Measurements from ENCODE around the gene EFCAB9. TPM values are rescaled to one million over a fixed set of nuclear protein-coding genes. Genes with fewer than 3 reads are reported as not detected.

EFCAB9 gene
- total RNA-seq, 2 donors from 2014 or later: not detected

DNA sequence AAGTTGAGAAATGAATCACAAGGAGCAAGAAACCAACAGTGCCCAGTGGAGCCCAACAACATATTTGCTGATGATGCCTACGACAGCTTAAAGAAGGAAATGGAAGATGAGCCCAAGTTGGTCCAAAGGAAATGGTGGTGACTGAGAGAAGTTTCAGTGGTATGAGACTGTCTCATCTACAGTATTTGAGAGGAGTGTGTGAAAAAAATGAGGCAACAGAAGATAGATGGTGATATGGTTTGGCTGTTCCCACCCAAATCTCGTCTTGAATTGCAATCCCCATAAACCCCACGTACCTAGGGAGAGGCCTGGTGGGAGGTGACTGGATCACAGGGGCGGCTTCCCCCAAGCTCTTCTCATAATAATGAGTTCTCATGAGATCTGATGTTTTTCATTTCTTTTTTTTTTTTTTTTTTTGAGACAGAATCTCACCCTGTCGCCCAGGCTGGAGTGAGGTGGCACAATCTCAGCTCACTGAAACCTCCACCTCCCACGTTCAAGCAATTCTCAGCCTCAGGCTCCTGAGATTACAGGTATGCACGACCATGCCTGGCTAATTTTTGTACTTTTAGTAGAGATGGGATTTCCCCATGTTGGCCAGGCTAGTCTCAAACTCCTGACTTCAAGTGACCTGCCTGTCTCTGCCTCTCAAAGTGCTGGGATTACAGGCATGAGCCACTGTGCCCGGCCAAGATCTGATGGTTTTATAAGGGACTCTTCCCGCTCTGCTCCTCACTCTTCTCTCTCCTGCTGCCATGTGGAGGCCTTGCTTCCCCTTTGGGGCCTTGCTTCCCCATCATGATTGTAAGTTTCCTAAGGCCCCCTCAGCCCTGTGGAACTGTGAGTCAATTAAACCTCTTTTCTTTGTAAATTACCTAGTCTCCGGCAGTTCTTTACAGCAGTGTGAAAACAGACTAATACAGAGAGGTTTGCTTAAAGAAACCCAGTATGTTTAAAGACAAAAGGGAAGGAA, 30.2 kb downstream of the EFCAB9 start:
- no peaks in the 10 kb centered on the region for H3K9me3 ChIP-seq
- no peak for DNase-seq
- H3K27me3 ChIP-seq: no peaks in the 10 kb centered on the region
- intact Hi-C loops (cut with DNase I): no loop called here
- H3K4me1 ChIP-seq: no peaks in the 10 kb centered on the region
- H3K9ac ChIP-seq (ENCODE audit: low read depth in 2 of 2, low read length in 2 of 2): no peak overlapping the region
- no peak overlapping the region for H3K4me3 ChIP-seq
- TF ChIP-seq, protein P1, sequence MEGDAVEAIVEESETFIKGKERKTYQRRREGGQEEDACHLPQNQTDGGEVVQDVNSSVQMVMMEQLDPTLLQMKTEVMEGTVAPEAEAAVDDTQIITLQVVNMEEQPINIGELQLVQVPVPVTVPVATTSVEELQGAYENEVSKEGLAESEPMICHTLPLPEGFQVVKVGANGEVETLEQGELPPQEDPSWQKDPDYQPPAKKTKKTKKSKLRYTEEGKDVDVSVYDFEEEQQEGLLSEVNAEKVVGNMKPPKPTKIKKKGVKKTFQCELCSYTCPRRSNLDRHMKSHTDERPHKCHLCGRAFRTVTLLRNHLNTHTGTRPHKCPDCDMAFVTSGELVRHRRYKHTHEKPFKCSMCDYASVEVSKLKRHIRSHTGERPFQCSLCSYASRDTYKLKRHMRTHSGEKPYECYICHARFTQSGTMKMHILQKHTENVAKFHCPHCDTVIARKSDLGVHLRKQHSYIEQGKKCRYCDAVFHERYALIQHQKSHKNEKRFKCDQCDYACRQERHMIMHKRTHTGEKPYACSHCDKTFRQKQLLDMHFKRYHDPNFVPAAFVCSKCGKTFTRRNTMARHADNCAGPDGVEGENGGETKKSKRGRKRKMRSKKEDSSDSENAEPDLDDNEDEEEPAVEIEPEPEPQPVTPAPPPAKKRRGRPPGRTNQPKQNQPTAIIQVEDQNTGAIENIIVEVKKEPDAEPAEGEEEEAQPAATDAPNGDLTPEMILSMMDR (IDR thresholded peaks at IDR 0.05): no peak
- H3K36me3 ChIP-seq: no peaks in the 10 kb centered on the region
- H3K27ac ChIP-seq: no peak overlapping the region

GRCh38 chr5:172224996-172225395, 31.0 kb downstream of the EFCAB9 start:
- no peaks in the 10 kb centered on the region for H3K36me3 ChIP-seq
- no peak overlapping the region for H3K9ac ChIP-seq (ENCODE audit: low read depth in 2 of 2, low read length in 2 of 2)
- H3K27me3 ChIP-seq: no peaks in the 10 kb centered on the region
- no peak overlapping the region for H3K27ac ChIP-seq
- TF ChIP-seq, protein P1 (IDR thresholded peaks at IDR 0.05): no peak
- intact Hi-C loops (cut with DNase I): no loop called here
- H3K9me3 ChIP-seq: no peaks in the 10 kb centered on the region
- H3K4me1 ChIP-seq: no peaks in the 10 kb centered on the region
- no peak overlapping the region for H3K4me3 ChIP-seq
- no peak for DNase-seq

- H3K9ac ChIP-seq (ENCODE audit: low read depth in 2 of 2, low read length in 2 of 2): no peak overlapping the region
- H3K4me1 ChIP-seq: no peaks in the 10 kb centered on the region
- H3K27me3 ChIP-seq: no peaks in the 10 kb centered on the region
- no peak overlapping the region for H3K4me3 ChIP-seq
- DNase-seq: no peak
- no peak overlapping the region for H3K27ac ChIP-seq
- TF ChIP-seq, protein P1 (IDR thresholded peaks at IDR 0.05): no peak
- H3K9me3 ChIP-seq: no peaks in the 10 kb centered on the region
- intact Hi-C loops (cut with DNase I): no loop called here
- no peaks in the 10 kb centered on the region for H3K36me3 ChIP-seq
Measured at GRCh38 chr5:172229904-172230303, 35.9 kb downstream of the EFCAB9 start.

GRCh38 chr5:172234031-172234430, 40.1 kb downstream of the EFCAB9 start:
- intact Hi-C loops (cut with DNase I): no loop called here
- TF ChIP-seq, protein P1 (IDR thresholded peaks at IDR 0.05): no peak
- Histone ChIP-seq H3K9ac (ENCODE audit: low read depth in 2 of 2, low read length in 2 of 2) (no peak overlapping the region), H3K36me3 (no peaks in the 10 kb centered on the region), H3K4me3 (no peak overlapping the region), H3K4me1 (no peaks in the 10 kb centered on the region), H3K27ac (peak overlapping the region; percentile 72), H3K9me3 (no peaks in the 10 kb centered on the region), H3K27me3 (no peaks in the 10 kb centered on the region)
- DNase-seq: no peak

- intact Hi-C loops (cut with DNase I): no loop called here
- H3K27ac ChIP-seq: peak overlapping the region; percentile 72
Measured at GRCh38 chr5:172235132-172235780, 41.3 kb downstream of the EFCAB9 start.

More at GRCh38 chr5:172235132-172235780, 41.3 kb downstream of the EFCAB9 start:
- no peaks in the 10 kb centered on the region for H3K9me3 ChIP-seq
- no peaks in the 10 kb centered on the region for H3K36me3 ChIP-seq
- no peak for DNase-seq
- peak overlapping the region in 1 of 2 donors; percentile 63 for H3K9ac ChIP-seq (ENCODE audit: low read depth in 2 of 2, low read length in 2 of 2)
- no peaks in the 10 kb centered on the region for H3K4me1 ChIP-seq
- H3K27me3 ChIP-seq: no peaks in the 10 kb centered on the region
- H3K4me3 ChIP-seq: no peak overlapping the region
- TF ChIP-seq, protein P1 (IDR thresholded peaks at IDR 0.05): no peak

Data from colonic mucosa (tissue), 4 donors.